Endothelial cell of umbilical vein (primary cell): Measurements from ENCODE around the gene NTSR1. TPM values are rescaled to one million over a fixed set of nuclear protein-coding genes. Genes with fewer than 3 reads are reported as not detected.

Source experiments
- BruUV-seq: library from RNA; stranded (reverse); fragments of 400-500 nt; replicated peaks from 2 replicates; lab custom pipeline; 2021; lab: Mats Ljungman, UMichigan
- CTCF ChIA-PET: fragments of 300-600, 350-600 bp; sonication (Branson Sonifier 250); formaldehyde crosslinking; loops from one replicate; lab custom pipeline; 2021; ENCODE audit warnings: antibody characterized with exemption, inconsistent platforms; lab: Charles Lee
- POLR2A ChIA-PET: fragments of 300-600, 350-600 bp; sonication (Branson Sonifier 250); formaldehyde crosslinking; loops from one replicate; lab custom pipeline; 2021; ENCODE audit warnings: antibody characterized with exemption, inconsistent platforms; lab: Charles Lee
- DNase-seq: peaks from one replicate; pipeline ENCODE4 v3.0.0-alpha.2; 2011; ENCODE audit warnings: low read depth, low spot score
- FAIRE-seq: peaks from 2 replicates; lab custom pipeline; 2011; peaks lifted over from hg19 to GRCh38; lab: Jason Lieb, UNC
- H2AFZ ChIP-seq: 2 replicates; pipeline ENCODE4 v1.6.0; 2012; ENCODE audit warnings: low read depth, low read length, control low read depth, inconsistent platforms
- H3K27ac ChIP-seq: 2 replicates; pipeline ENCODE4 v1.5.1; 2011; ENCODE audit warnings: low read depth, mild to moderate bottlenecking, control low read depth, low read length, moderate library complexity; ENCODE audit not compliant: insufficient read depth
- H3K27me3 ChIP-seq, 2 experiments: 2 replicates each; pipeline versions ENCODE4 v1.6.0 to v1.6.1; 2011; ENCODE audit warnings: low read length in 2 of 2, mixed read lengths in 1 of 2; ENCODE audit not compliant: control insufficient read depth in 2 of 2, insufficient read depth in 2 of 2
- H3K36me3 ChIP-seq, 2 experiments: 2 replicates in 1 of 2; 3 replicates in 1 of 2; pipeline ENCODE4 v1.5.1; 2011; ENCODE audit warnings: low read length in 2 of 2, mild to moderate bottlenecking in 1 of 2, moderate library complexity in 1 of 2; ENCODE audit not compliant: control insufficient read depth in 2 of 2, insufficient read depth in 2 of 2; ENCODE audit errors: extremely low read depth in 1 of 2
- H3K4me1 ChIP-seq: 3 replicates; pipeline ENCODE4 v1.5.1; 2011; ENCODE audit warnings: mild to moderate bottlenecking, low read length; ENCODE audit not compliant: control insufficient read depth, insufficient read depth; ENCODE audit errors: extremely low read depth
- H3K4me2 ChIP-seq: 2 replicates; pipeline ENCODE4 v1.6.1; 2011; ENCODE audit warnings: low read length, control low read depth, mixed read lengths; ENCODE audit not compliant: insufficient read depth
- H3K4me3 ChIP-seq, 3 experiments: fragments of 200-600 bp in 1 of 3; sonication (generic), shearing (Covaris generic) in 1 of 3; replicated peaks in 1 of 3; 2 replicates each; pipeline ENCODE4 v1.5.1; 2011 to 2016; ENCODE audit warnings: control low read depth in 3 of 3, low read length in 3 of 3, mild to moderate bottlenecking in 2 of 3, inconsistent platforms in 1 of 3, low read depth in 1 of 3, moderate library complexity in 1 of 3; ENCODE audit not compliant: insufficient read depth in 1 of 3
- H3K79me2 ChIP-seq: 2 replicates; pipeline ENCODE4 v1.6.0; 2012; ENCODE audit warnings: low read length, inconsistent platforms; ENCODE audit not compliant: control insufficient read depth, insufficient read depth
- H3K9ac ChIP-seq: replicated peaks from 2 replicates; pipeline ENCODE3; 2011; ENCODE audit warnings: low read length, control low read depth; ENCODE audit not compliant: insufficient read depth; ENCODE audit errors: extremely low read depth
- H3K9me1 ChIP-seq: replicated peaks from 3 replicates; pipeline ENCODE4 v1.6.0; 2011; ENCODE audit warnings: mild to moderate bottlenecking, low read length; ENCODE audit not compliant: control insufficient read depth, insufficient read depth; ENCODE audit errors: extremely low read depth
- H3K9me3 ChIP-seq: replicated peaks from 2 replicates; pipeline ENCODE4 v1.5.1; 2012; ENCODE audit warnings: low read length, inconsistent platforms; ENCODE audit not compliant: control insufficient read depth, insufficient read depth
- H4K20me1 ChIP-seq: replicated peaks from 2 replicates; pipeline ENCODE3; 2011; ENCODE audit warnings: mild to moderate bottlenecking, low read length; ENCODE audit not compliant: control insufficient read depth, insufficient read depth; ENCODE audit errors: extremely low read depth
- EZH2 ChIP-seq: IDR thresholded peaks from 2 replicates; pipeline ENCODE4 v1.6.1; 2012; ENCODE audit warnings: borderline replicate concordance, low read depth, mild to moderate bottlenecking, moderate library complexity, low read length, inconsistent platforms; ENCODE audit not compliant: severe bottlenecking
- FOS ChIP-seq: IDR thresholded peaks from 2 replicates; pipeline ENCODE4 v1.6.1; 2011; ENCODE audit warnings: mild to moderate bottlenecking, low read length, moderate library complexity, borderline replicate concordance; ENCODE audit not compliant: insufficient read depth
- GATA2 ChIP-seq: IDR thresholded peaks from 2 replicates; pipeline ENCODE4 v1.7.0; 2011; ENCODE audit warnings: low read depth, mild to moderate bottlenecking, moderate library complexity, mixed read lengths, low read length; ENCODE audit not compliant: insufficient read length, insufficient read depth
- JUN ChIP-seq: IDR thresholded peaks from 2 replicates; pipeline ENCODE4 v1.6.1; 2011; ENCODE audit warnings: borderline replicate concordance, low read depth; ENCODE audit not compliant: insufficient read length, insufficient read depth
- MYC ChIP-seq: IDR thresholded peaks from one replicate; pipeline ENCODE4 v1.6.1; 2011; ENCODE audit warnings: mild to moderate bottlenecking, low read depth, low read length
- POLR2A ChIP-seq: IDR thresholded peaks from 2 replicates; pipeline ENCODE4 v1.6.1; 2012; ENCODE audit warnings: low read depth, mild to moderate bottlenecking, control low read depth, low read length
- POLR2AphosphoS5 ChIP-seq: IDR thresholded peaks from 2 replicates; pipeline ENCODE4 v1.6.1; 2012; ENCODE audit warnings: low read depth, mild to moderate bottlenecking, control low read depth, low read length, moderate library complexity; ENCODE audit not compliant: insufficient read depth
- dilution Hi-C: fragments of 300-500 bp; cut with MboI; formaldehyde crosslinking; loops from one replicate; pipeline ENCODE4 v1.15.0; 2019; ENCODE audit warnings: low sequenced_read_pairs; ENCODE audit not compliant: extremely low pct_ligation_motif_present
- intact Hi-C: fragments of 100-400 bp; cut with micrococcal nuclease; formaldehyde crosslinking; loops from one replicate; pipeline ENCODE4 v1.10.0; 2022
- polyA plus RNA-seq, 4 experiments: library from polyadenylated mRNA; depleted of rRNA in 3 of 4; stranded (reverse) in 3 of 4; unstranded in 1 of 4; fragments of >200 nt; gene quantifications; 2 replicates each; pipeline versions ENCODE4 v1.2.1 to v1.2.3, GENCODE V29; 2011 to 2012; ENCODE audit warnings: missing spikeins in 1 of 4
- total RNA-seq: library from RNA; stranded (reverse); gene quantifications from 2 replicates; pipeline ENCODE4 v1.2.3, GENCODE V29; 2021
- TF ChIP-seq, protein P1 (sequence below): IDR thresholded peaks from 2 replicates; pipeline ENCODE4 v1.6.1; 2011; ENCODE audit not compliant: insufficient read depth, insufficient read length
- TF ChIP-seq, protein P2 (sequence below), 2 donors: IDR thresholded peaks; 1 replicate in 1 of 2; 2 replicates in 1 of 2; pipeline ENCODE4 v1.5.1; 2011; ENCODE audit warnings: low read length in 2 of 2, mild to moderate bottlenecking in 2 of 2, moderate library complexity in 2 of 2, control low read depth in 1 of 2, inconsistent platforms in 1 of 2, low read depth in 1 of 2; ENCODE audit not compliant: insufficient read depth in 1 of 2; ENCODE audit errors: extremely low read depth in 1 of 2

The NTSR1 gene
- total and polyA plus RNA-seq, 2 donors (not counting 3 experiments of a cell fraction or from before 2014, with no cell fraction given) = 0.14 to 2.1 TPM

DNA sequence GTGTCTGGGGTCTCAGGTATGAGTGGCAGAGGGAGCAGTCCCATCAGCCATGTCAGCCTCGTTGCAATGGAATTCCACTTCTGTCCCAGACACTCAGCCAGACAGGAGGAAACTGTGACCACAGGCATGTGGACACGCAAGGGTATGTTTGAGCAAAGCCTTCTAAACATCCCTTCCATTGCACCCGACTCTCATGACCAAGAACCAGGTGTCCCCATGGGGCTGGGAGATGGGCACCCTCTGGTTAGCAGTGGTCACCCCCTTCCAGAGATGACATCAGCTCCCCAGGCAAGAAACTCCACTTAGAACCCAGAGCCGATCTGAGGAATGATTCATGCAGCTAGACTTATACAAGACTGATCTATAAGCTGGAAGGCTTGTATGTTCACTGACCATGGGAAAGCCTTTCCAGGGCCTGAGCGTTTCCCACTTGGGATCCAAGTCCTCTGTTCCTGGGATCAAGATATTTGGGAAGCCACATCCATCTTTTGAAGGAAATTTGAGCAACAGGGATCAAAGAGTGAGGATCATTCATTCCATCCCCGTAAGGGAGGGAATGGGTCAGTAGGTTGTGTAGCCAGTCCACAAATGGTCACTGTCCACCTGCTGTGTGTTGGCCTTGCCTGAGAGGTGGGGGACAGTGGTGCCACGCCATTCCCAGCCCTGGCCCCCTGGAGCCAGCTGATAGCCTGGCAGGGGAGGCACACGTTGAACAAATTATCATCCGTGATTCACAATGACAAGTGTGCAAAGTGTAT, 83.7 kb downstream of the NTSR1 start:
- H3K36me3 ChIP-seq = no peaks in the 10 kb centered on the region
- no peak overlapping the region for H3K4me3 ChIP-seq
- no peak overlapping the region for H2AFZ ChIP-seq
- DNase-seq (no peak), FAIRE-seq (no peak)
- peaks cover 5% of the 10 kb centered on the region for H3K79me2 ChIP-seq
- no TSS peak for BruUV-seq
- H3K9me1 ChIP-seq = no peaks in the 10 kb centered on the region
- ChIA-PET CTCF (interaction anchor here (0.6 to 6.4 kb wide), 30 partner anchors 10 to 412 kb away, joined by 3 to 120 read pairs (median 7); partner anchors contain the start of gene NTSR1), POLR2A (interaction anchor here (1.1 kb wide), 1 partner anchor 88 kb away, joined by 3 read pairs; no protein-coding TSS in a partner anchor)
- no peak overlapping the region for H3K9ac ChIP-seq
- H3K27ac ChIP-seq = no peak overlapping the region
- peaks cover 27% of the 10 kb centered on the region for H3K4me1 ChIP-seq
- dilution Hi-C loops = no loop called here
- H4K20me1 ChIP-seq = no peaks in the 10 kb centered on the region
- H3K9me3 ChIP-seq = no peaks in the 10 kb centered on the region
- H3K4me2 ChIP-seq = no peak overlapping the region
- intact Hi-C loops = loop anchor here (10.0 kb wide), 1 partner anchor 488 kb away; the partner anchor contains the start of gene ADRM1
- TF ChIP-seq FOS = no peak
- TF ChIP-seq, protein P1, sequence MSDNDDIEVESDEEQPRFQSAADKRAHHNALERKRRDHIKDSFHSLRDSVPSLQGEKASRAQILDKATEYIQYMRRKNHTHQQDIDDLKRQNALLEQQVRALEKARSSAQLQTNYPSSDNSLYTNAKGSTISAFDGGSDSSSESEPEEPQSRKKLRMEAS = no peak
- no peak for TF ChIP-seq POLR2A
- no peak for TF ChIP-seq EZH2
- TF ChIP-seq, protein P2, sequence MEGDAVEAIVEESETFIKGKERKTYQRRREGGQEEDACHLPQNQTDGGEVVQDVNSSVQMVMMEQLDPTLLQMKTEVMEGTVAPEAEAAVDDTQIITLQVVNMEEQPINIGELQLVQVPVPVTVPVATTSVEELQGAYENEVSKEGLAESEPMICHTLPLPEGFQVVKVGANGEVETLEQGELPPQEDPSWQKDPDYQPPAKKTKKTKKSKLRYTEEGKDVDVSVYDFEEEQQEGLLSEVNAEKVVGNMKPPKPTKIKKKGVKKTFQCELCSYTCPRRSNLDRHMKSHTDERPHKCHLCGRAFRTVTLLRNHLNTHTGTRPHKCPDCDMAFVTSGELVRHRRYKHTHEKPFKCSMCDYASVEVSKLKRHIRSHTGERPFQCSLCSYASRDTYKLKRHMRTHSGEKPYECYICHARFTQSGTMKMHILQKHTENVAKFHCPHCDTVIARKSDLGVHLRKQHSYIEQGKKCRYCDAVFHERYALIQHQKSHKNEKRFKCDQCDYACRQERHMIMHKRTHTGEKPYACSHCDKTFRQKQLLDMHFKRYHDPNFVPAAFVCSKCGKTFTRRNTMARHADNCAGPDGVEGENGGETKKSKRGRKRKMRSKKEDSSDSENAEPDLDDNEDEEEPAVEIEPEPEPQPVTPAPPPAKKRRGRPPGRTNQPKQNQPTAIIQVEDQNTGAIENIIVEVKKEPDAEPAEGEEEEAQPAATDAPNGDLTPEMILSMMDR (IDR thresholded peaks at IDR 0.05; ENCODE audit: extremely low read depth in 1 of 2, insufficient read depth in 1 of 2, low read depth in 1 of 2, low read length in 2 of 2) = no peak
- TF ChIP-seq POLR2AphosphoS5 = no peak
- no peak for TF ChIP-seq GATA2
- TF ChIP-seq JUN = no peak
- no peak for TF ChIP-seq MYC
- H3K27me3 ChIP-seq = no peaks in the 10 kb centered on the region
